PFSK-1 (cell line): ENCODE measurements around the gene RTN1.

Experiments
- POLR2AphosphoS5 ChIP-seq: IDR thresholded peaks from 2 replicates; pipeline ENCODE4 v1.6.1; 2012; ENCODE audit warnings: low read depth, mild to moderate bottlenecking, control low read depth, low read length, moderate library complexity
- TAF1 ChIP-seq: IDR thresholded peaks from 2 replicates; pipeline ENCODE4 v1.6.1; 2012; ENCODE audit warnings: low read length, control low read depth, borderline replicate concordance; ENCODE audit not compliant: insufficient read depth
- TF ChIP-seq, protein P1 (sequence below), 2 experiments: IDR thresholded peaks; 2 replicates each; pipeline versions ENCODE4 v1.6.1 to v1.8.0; 2011 to 2012; ENCODE audit warnings: low read depth in 2 of 2, low read length in 2 of 2, control low read depth in 1 of 2, inconsistent platforms in 1 of 2, mild to moderate bottlenecking in 1 of 2, moderate library complexity in 1 of 2; ENCODE audit not compliant: insufficient read depth in 1 of 2

DNA sequence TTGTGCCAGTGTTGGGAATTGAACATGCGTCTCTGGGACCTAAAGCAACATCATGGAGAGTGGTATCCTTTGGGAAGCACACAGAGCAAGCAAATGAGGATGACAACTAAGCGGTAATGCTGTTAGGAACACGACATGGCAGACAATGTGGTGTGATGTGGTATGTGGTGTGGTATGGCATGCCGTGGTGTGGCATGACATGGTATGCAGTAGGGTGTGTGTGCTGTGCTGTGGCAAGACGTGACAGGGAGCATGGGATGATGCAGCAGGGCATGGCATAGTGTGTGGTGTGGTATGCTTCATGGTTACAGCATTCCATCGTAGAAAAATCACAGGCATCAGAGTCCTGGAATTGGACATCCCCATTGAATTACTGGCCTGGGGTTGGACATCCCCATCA, 108.7 kb downstream of the RTN1 start:
- TF ChIP-seq TAF1 (no peak), POLR2AphosphoS5 (no peak)
- TF ChIP-seq, protein P1, sequence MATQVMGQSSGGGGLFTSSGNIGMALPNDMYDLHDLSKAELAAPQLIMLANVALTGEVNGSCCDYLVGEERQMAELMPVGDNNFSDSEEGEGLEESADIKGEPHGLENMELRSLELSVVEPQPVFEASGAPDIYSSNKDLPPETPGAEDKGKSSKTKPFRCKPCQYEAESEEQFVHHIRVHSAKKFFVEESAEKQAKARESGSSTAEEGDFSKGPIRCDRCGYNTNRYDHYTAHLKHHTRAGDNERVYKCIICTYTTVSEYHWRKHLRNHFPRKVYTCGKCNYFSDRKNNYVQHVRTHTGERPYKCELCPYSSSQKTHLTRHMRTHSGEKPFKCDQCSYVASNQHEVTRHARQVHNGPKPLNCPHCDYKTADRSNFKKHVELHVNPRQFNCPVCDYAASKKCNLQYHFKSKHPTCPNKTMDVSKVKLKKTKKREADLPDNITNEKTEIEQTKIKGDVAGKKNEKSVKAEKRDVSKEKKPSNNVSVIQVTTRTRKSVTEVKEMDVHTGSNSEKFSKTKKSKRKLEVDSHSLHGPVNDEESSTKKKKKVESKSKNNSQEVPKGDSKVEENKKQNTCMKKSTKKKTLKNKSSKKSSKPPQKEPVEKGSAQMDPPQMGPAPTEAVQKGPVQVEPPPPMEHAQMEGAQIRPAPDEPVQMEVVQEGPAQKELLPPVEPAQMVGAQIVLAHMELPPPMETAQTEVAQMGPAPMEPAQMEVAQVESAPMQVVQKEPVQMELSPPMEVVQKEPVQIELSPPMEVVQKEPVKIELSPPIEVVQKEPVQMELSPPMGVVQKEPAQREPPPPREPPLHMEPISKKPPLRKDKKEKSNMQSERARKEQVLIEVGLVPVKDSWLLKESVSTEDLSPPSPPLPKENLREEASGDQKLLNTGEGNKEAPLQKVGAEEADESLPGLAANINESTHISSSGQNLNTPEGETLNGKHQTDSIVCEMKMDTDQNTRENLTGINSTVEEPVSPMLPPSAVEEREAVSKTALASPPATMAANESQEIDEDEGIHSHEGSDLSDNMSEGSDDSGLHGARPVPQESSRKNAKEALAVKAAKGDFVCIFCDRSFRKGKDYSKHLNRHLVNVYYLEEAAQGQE (IDR thresholded peaks at IDR 0.05; ENCODE audit: insufficient read depth in 1 of 2, low read depth in 2 of 2, low read length in 2 of 2): no peak
